Duodenal mucosa (tissue), 2 donors: Measurements from ENCODE around the gene NEGR1.

ENCODE experiments used
- H3K27ac ChIP-seq: one replicate; pipeline ENCODE4 v1.7.0; 2013; ENCODE audit warnings: low read depth, low read length
- H3K27me3 ChIP-seq, 2 donors: one replicate each; pipeline ENCODE4 v1.7.0; 2013; ENCODE audit warnings: low read length in 2 of 2, control low read depth in 1 of 2; ENCODE audit not compliant: insufficient read depth in 2 of 2, control insufficient read depth in 1 of 2
- H3K36me3 ChIP-seq, 2 donors: one replicate each; pipeline ENCODE4 v1.7.0; 2013; ENCODE audit warnings: low read length in 2 of 2, control low read depth in 1 of 2; ENCODE audit not compliant: insufficient read depth in 2 of 2, control insufficient read depth in 1 of 2
- H3K4me1 ChIP-seq, 2 donors: one replicate each; pipeline ENCODE4 v1.7.0; 2013; ENCODE audit warnings: low read length in 2 of 2, control low read depth in 1 of 2; ENCODE audit not compliant: insufficient read depth in 2 of 2, control insufficient read depth in 1 of 2
- H3K4me3 ChIP-seq, 2 donors: one replicate each; pipeline ENCODE4 v1.7.0; 2013; ENCODE audit warnings: low read length in 2 of 2, low read depth in 1 of 2
- H3K9ac ChIP-seq, 2 donors: one replicate each; pipeline ENCODE4 v1.7.0; 2013; ENCODE audit warnings: low read length in 2 of 2, low read depth in 1 of 2
- H3K9me3 ChIP-seq, 2 donors: one replicate each; pipeline ENCODE4 v1.7.0; 2013; ENCODE audit warnings: low read length in 2 of 2, control low read depth in 1 of 2; ENCODE audit not compliant: control insufficient read depth in 1 of 2

NEGR1 gene

DNA sequence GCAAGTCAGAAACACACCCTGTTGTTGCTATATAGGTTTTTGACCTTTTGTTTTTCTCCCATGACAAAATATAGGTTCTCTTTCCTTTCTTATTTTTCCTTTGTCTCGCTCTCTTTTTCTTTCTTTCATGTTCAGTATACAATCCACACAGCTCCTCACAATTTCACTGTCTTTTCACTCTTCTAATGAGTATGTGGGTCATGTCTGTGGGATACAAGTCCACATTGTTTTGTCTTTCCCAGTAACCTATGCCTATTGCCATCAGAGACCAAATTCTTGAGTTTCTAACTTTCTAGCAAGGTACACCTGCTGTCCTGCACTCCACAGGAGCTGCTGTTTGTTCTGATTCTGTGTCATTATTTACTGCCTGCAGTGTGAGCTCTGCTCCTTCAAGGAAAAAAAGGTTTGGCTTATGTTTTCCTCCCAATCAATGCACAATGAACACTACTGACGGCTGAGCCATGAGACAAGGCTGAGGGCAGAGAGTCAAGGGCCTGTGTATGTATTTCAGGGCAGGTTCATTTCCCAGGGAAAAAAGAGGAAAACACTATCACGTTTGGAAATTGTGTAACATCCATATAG is 453.8 kb downstream of the NEGR1 start:
- Histone ChIP-seq H3K27me3 (no peaks in the 10 kb centered on the region), H3K27ac (no peak overlapping the region), H3K9ac (no peak overlapping the region), H3K4me1 (no peaks in the 10 kb centered on the region), H3K36me3 (no peaks in the 10 kb centered on the region), H3K9me3 (no peaks in the 10 kb centered on the region), H3K4me3 (no peak overlapping the region)

- no peaks in the 10 kb centered on the region for H3K9me3 ChIP-seq
- no peaks in the 10 kb centered on the region for H3K27me3 ChIP-seq
- no peak overlapping the region for H3K4me3 ChIP-seq
- no peak overlapping the region for H3K9ac ChIP-seq
- H3K36me3 ChIP-seq: no peaks in the 10 kb centered on the region
- no peaks in the 10 kb centered on the region for H3K4me1 ChIP-seq
- H3K27ac ChIP-seq: no peak overlapping the region
These were observed 458.5 kb downstream of the NEGR1 start for GRCh38 chr1:71823708-71824305.

GRCh38 chr1:71817028-71817427 is 465.3 kb downstream of the NEGR1 start:
- Histone ChIP-seq H3K27me3 (no peaks in the 10 kb centered on the region), H3K4me3 (no peak overlapping the region), H3K9ac (no peak overlapping the region), H3K27ac (no peak overlapping the region), H3K9me3 (no peaks in the 10 kb centered on the region), H3K36me3 (no peaks in the 10 kb centered on the region), H3K4me1 (no peaks in the 10 kb centered on the region)

GRCh38 chr1:71809085-71809484 is 473.3 kb downstream of the NEGR1 start:
- no peak overlapping the region for H3K4me3 ChIP-seq
- no peaks in the 10 kb centered on the region for H3K4me1 ChIP-seq
- no peak overlapping the region for H3K27ac ChIP-seq
- H3K27me3 ChIP-seq: no peaks in the 10 kb centered on the region
- no peak overlapping the region for H3K9ac ChIP-seq
- H3K36me3 ChIP-seq: no peaks in the 10 kb centered on the region
- no peaks in the 10 kb centered on the region for H3K9me3 ChIP-seq

- Histone ChIP-seq H3K27me3 (no peaks in the 10 kb centered on the region), H3K4me1 (no peaks in the 10 kb centered on the region), H3K27ac (no peak overlapping the region), H3K36me3 (no peaks in the 10 kb centered on the region), H3K9ac (no peak overlapping the region), H3K9me3 (no peaks in the 10 kb centered on the region), H3K4me3 (no peak overlapping the region)
These were observed 478.2 kb downstream of the NEGR1 start for GRCh38 chr1:71804140-71804539.

DNA sequence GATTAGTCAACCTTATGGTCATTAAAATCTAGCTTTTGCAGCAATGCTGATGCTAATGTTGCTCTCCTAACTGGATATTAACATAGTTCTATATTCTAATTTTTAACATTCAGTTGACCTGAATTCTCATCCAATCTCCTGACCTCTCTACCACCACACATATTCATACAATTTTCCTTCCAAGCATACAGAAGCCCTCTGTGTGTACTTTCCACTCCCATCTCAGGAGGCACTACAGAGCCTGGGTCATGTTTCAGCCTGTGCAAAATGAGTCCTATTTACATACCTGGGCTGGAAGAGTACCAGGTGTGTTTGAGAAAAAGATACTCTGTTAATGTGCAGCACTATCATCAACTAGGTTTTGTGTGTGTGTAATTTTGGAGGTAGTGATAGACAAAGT is 486.3 kb downstream of the NEGR1 start:
- Histone ChIP-seq H3K36me3 (no peaks in the 10 kb centered on the region), H3K9ac (no peak overlapping the region), H3K4me1 (no peaks in the 10 kb centered on the region), H3K27me3 (no peaks in the 10 kb centered on the region), H3K4me3 (no peak overlapping the region), H3K27ac (no peak overlapping the region), H3K9me3 (no peaks in the 10 kb centered on the region)

- Histone ChIP-seq H3K27ac (no peak overlapping the region), H3K9ac (no peak overlapping the region), H3K4me3 (no peak overlapping the region)
These were observed 490.1 kb downstream of the NEGR1 start for GRCh38 chr1:71792264-71792663.

GRCh38 chr1:71788113-71788512 is 494.2 kb downstream of the NEGR1 start:
- H3K4me1 ChIP-seq: no peaks in the 10 kb centered on the region
- no peaks in the 10 kb centered on the region for H3K27me3 ChIP-seq
- H3K4me3 ChIP-seq: no peak overlapping the region
- H3K36me3 ChIP-seq: no peaks in the 10 kb centered on the region
- H3K27ac ChIP-seq: no peak overlapping the region
- no peak overlapping the region for H3K9ac ChIP-seq
- H3K9me3 ChIP-seq: no peaks in the 10 kb centered on the region

More at GRCh38 chr1:71792264-71792663, 490.1 kb downstream of the NEGR1 start:
- Histone ChIP-seq H3K27me3 (no peaks in the 10 kb centered on the region), H3K4me1 (no peaks in the 10 kb centered on the region), H3K9me3 (no peaks in the 10 kb centered on the region), H3K36me3 (no peaks in the 10 kb centered on the region)

- Histone ChIP-seq H3K9ac (no peak overlapping the region), H3K27ac (no peak overlapping the region), H3K27me3 (no peaks in the 10 kb centered on the region), H3K4me1 (no peaks in the 10 kb centered on the region), H3K9me3 (no peaks in the 10 kb centered on the region), H3K36me3 (no peaks in the 10 kb centered on the region), H3K4me3 (no peak overlapping the region)
These were observed 494.6 kb downstream of the NEGR1 start for GRCh38 chr1:71787699-71788098.

GRCh38 chr1:71786218-71786617 is 496.1 kb downstream of the NEGR1 start:
- H3K27ac ChIP-seq: no peak overlapping the region
- H3K4me1 ChIP-seq: no peaks in the 10 kb centered on the region
- H3K4me3 ChIP-seq: no peak overlapping the region
- H3K9ac ChIP-seq: no peak overlapping the region
- H3K9me3 ChIP-seq: no peaks in the 10 kb centered on the region
- no peaks in the 10 kb centered on the region for H3K27me3 ChIP-seq
- H3K36me3 ChIP-seq: no peaks in the 10 kb centered on the region
